Neuronal stem cell (in vitro differentiated cells): Measurements from ENCODE around the gene NSD1.

Experiments used
- DNase-seq: peaks from one replicate; pipeline ENCODE4 v3.0.0-alpha.2; 2013; ENCODE audit warnings: low spot score
- H2AFZ ChIP-seq: one replicate; pipeline ENCODE4 v1.6.1; 2013; ENCODE audit warnings: mild to moderate bottlenecking, low read length, inconsistent platforms
- H2AK5ac ChIP-seq: 2 replicates; pipeline ENCODE4 v1.6.1; 2013; ENCODE audit warnings: low read depth, mild to moderate bottlenecking, inconsistent platforms, low read length, moderate library complexity, mixed read lengths
- H2BK120ac ChIP-seq: 2 replicates; pipeline ENCODE4 v1.6.1; 2013; ENCODE audit warnings: low read depth, mild to moderate bottlenecking, inconsistent platforms, low read length, moderate library complexity, mixed read lengths
- H2BK12ac ChIP-seq: one replicate; pipeline ENCODE4 v1.6.1; 2013; ENCODE audit warnings: low read length, inconsistent platforms
- H2BK15ac ChIP-seq: 2 replicates; pipeline ENCODE4 v1.6.1; 2013; ENCODE audit warnings: mild to moderate bottlenecking, low read length, inconsistent platforms, mixed read lengths
- H2BK5ac ChIP-seq: one replicate; pipeline ENCODE4 v1.6.1; 2013; ENCODE audit warnings: inconsistent platforms, mild to moderate bottlenecking, low read length, moderate library complexity
- H3K14ac ChIP-seq: one replicate; pipeline ENCODE4 v1.6.1; 2013; ENCODE audit warnings: low read length, inconsistent platforms
- H3K18ac ChIP-seq: 2 replicates; pipeline ENCODE4 v1.6.1; 2013; ENCODE audit warnings: low read length, inconsistent platforms
- H3K23ac ChIP-seq: 2 replicates; pipeline ENCODE4 v1.6.1; 2013; ENCODE audit warnings: low read depth, mild to moderate bottlenecking, mixed read lengths, low read length, inconsistent platforms; ENCODE audit not compliant: poor library complexity
- H3K27ac ChIP-seq: replicated peaks from 3 replicates; pipeline ENCODE4 v1.5.1; 2013; ENCODE audit warnings: low read length, inconsistent platforms
- H3K27me3 ChIP-seq, 3 experiments: 2 replicates each; pipeline ENCODE4 v1.6.1; 2013; ENCODE audit warnings: low read length in 3 of 3, mild to moderate bottlenecking in 2 of 3, inconsistent platforms in 1 of 3, low read depth in 1 of 3, mixed read lengths in 1 of 3, moderate library complexity in 1 of 3; ENCODE audit not compliant: control insufficient read depth in 3 of 3, insufficient read depth in 3 of 3
- H3K36me3 ChIP-seq, 2 donors: replicated peaks in 1 of 2; 2 replicates each; pipeline ENCODE4 v1.6.1; 2013; ENCODE audit warnings: low read length in 2 of 2; ENCODE audit not compliant: control insufficient read depth in 2 of 2, insufficient read depth in 2 of 2
- H3K4ac ChIP-seq: 2 replicates; pipeline ENCODE4 v1.6.1; 2013; ENCODE audit warnings: inconsistent platforms, mild to moderate bottlenecking, low read length, moderate library complexity
- H3K4me1 ChIP-seq, 2 donors: 1 replicate in 1 of 2; 2 replicates in 1 of 2; pipeline ENCODE4 v1.6.1; 2013; ENCODE audit warnings: low read length in 2 of 2, low read depth in 1 of 2; ENCODE audit not compliant: control insufficient read depth in 2 of 2, insufficient read depth in 1 of 2
- H3K4me2 ChIP-seq: one replicate; pipeline ENCODE4 v1.6.1; 2013; ENCODE audit warnings: mild to moderate bottlenecking, low read length, inconsistent platforms; ENCODE audit not compliant: insufficient read depth, poor library complexity, severe bottlenecking
- H3K4me3 ChIP-seq, 2 donors: 2 replicates each; pipeline ENCODE4 v1.5.1; 2013; ENCODE audit warnings: low read length in 2 of 2, mild to moderate bottlenecking in 2 of 2, inconsistent platforms in 1 of 2, moderate library complexity in 1 of 2
- H3K79me1 ChIP-seq: one replicate; pipeline ENCODE4 v1.6.1; 2013; ENCODE audit warnings: low read depth, mild to moderate bottlenecking, inconsistent platforms, low read length, moderate library complexity
- H3K9ac ChIP-seq: one replicate; pipeline ENCODE4 v1.6.1; 2013; ENCODE audit warnings: mild to moderate bottlenecking, low read depth, low read length, inconsistent platforms; ENCODE audit not compliant: poor library complexity
- H3K9me3 ChIP-seq, 2 donors: replicated peaks in 1 of 2; 2 replicates each; pipeline versions ENCODE3 to v1.6.1; 2013; ENCODE audit warnings: low read length in 2 of 2, mild to moderate bottlenecking in 2 of 2, inconsistent platforms in 1 of 2, low read depth in 1 of 2, mixed read lengths in 1 of 2, moderate library complexity in 1 of 2; ENCODE audit not compliant: control insufficient read depth in 2 of 2, insufficient read depth in 1 of 2
- H4K8ac ChIP-seq: one replicate; pipeline ENCODE4 v1.6.1; 2013; ENCODE audit warnings: low read depth, mild to moderate bottlenecking, inconsistent platforms, low read length, moderate library complexity
- H4K91ac ChIP-seq: one replicate; pipeline ENCODE4 v1.6.1; 2013; ENCODE audit warnings: low read length, low read depth, mild to moderate bottlenecking, inconsistent platforms; ENCODE audit not compliant: poor library complexity
- WGBS, 2 donors: extraction: QIAGEN DNeasy Blood & Tissue Kit; methylation state at CpG; one replicate each; pipeline ENCODE4 v1.1.7; 2013; ENCODE audit warnings: missing lambda C conversion rate in 2 of 2, mixed read lengths in 1 of 2; ENCODE audit not compliant: insufficient read length in 2 of 2, insufficient replicate concordance in 1 of 2; ENCODE audit errors: extremely low coverage in 2 of 2; 5-methylcytosine and 5-hydroxymethylcytosine counted together

The NSD1 gene

GRCh38 chr5:177265395-177265794 is 131.8 kb downstream of the NSD1 start:
- no peak overlapping the region for H2AK5ac ChIP-seq
- no peak overlapping the region for H2BK15ac ChIP-seq
- H4K91ac ChIP-seq: no peak overlapping the region
- H3K79me1 ChIP-seq: no peaks in the 10 kb centered on the region
- H3K4ac ChIP-seq: no peak overlapping the region
- peaks cover 0 to 6% (median 0%) of the 10 kb centered on the region in 3 experiments for H3K27me3 ChIP-seq
- no peaks in the 10 kb centered on the region for H3K4me1 ChIP-seq
- no peak overlapping the region for H3K4me2 ChIP-seq
- no peak overlapping the region for H3K14ac ChIP-seq
- peaks cover 0 to 28% of the 10 kb centered on the region in 2 donors for H3K36me3 ChIP-seq
- H3K18ac ChIP-seq: no peak overlapping the region
- H2BK12ac ChIP-seq: no peak overlapping the region
- H3K23ac ChIP-seq: no peak overlapping the region
- no peak overlapping the region for H3K9ac ChIP-seq
- no CpG with 5 or more reads among the region's 16 CpGs for WGBS, 2 donors
- no peaks in the 10 kb centered on the region for H3K9me3 ChIP-seq
- no peak overlapping the region for H2BK5ac ChIP-seq
- no peak overlapping the region for H3K4me3 ChIP-seq
- H2BK120ac ChIP-seq: no peak overlapping the region
- no peak overlapping the region for H2AFZ ChIP-seq
- H4K8ac ChIP-seq: no peak overlapping the region
- H3K27ac ChIP-seq: no peak overlapping the region
- no peak for DNase-seq

GRCh38 chr5:177269232-177269895 is 135.8 kb downstream of the NSD1 start:
- H3K27ac ChIP-seq: no peak overlapping the region
- no peak overlapping the region for H3K18ac ChIP-seq
- no peak overlapping the region for H2BK15ac ChIP-seq
- H3K27me3 ChIP-seq: peaks cover 0 to 14% (median 0%) of the 10 kb centered on the region in 3 experiments
- H3K36me3 ChIP-seq: peaks cover 0 to 37% of the 10 kb centered on the region in 2 donors
- no peak overlapping the region for H3K9ac ChIP-seq
- H2AFZ ChIP-seq: no peak overlapping the region
- no peak overlapping the region for H4K8ac ChIP-seq
- H3K4me1 ChIP-seq: no peaks in the 10 kb centered on the region
- no peaks in the 10 kb centered on the region for H3K9me3 ChIP-seq
- no CpG with 5 or more reads among the region's 7 CpGs for WGBS, 2 donors
- no peak overlapping the region for H2BK12ac ChIP-seq
- no peak overlapping the region for H3K4ac ChIP-seq
- H3K23ac ChIP-seq: no peak overlapping the region
- no peak overlapping the region for H2AK5ac ChIP-seq
- no peaks in the 10 kb centered on the region for H3K79me1 ChIP-seq
- H2BK120ac ChIP-seq: no peak overlapping the region
- no peak for DNase-seq
- H2BK5ac ChIP-seq: no peak overlapping the region
- no peak overlapping the region for H3K4me3 ChIP-seq
- H3K4me2 ChIP-seq: no peak overlapping the region
- no peak overlapping the region for H3K14ac ChIP-seq
- H4K91ac ChIP-seq: no peak overlapping the region

- H3K36me3 ChIP-seq: peaks cover 0 to 39% of the 10 kb centered on the region in 2 donors
- WGBS, 2 donors: no CpG with 5 or more reads among the region's 3 CpGs
Measured at GRCh38 chr5:177269976-177270375, 136.4 kb downstream of the NSD1 start.

GRCh38 chr5:177270653-177271052 is 137.1 kb downstream of the NSD1 start:
- Histone ChIP-seq H3K79me1 (no peaks in the 10 kb centered on the region), H3K36me3 (peaks cover 0 to 36% of the 10 kb centered on the region in 2 donors), H3K9me3 (no peaks in the 10 kb centered on the region), H4K8ac (no peak overlapping the region), H2BK120ac (no peak overlapping the region), H2BK12ac (no peak overlapping the region), H3K4me2 (no peak overlapping the region), H2BK5ac (no peak overlapping the region), H3K4me3 (no peak overlapping the region), H2AFZ (no peak overlapping the region), H2AK5ac (no peak overlapping the region), H3K9ac (no peak overlapping the region), H4K91ac (no peak overlapping the region), H3K4me1 (no peaks in the 10 kb centered on the region), H3K18ac (no peak overlapping the region), H3K27ac (no peak overlapping the region), H3K14ac (no peak overlapping the region), H2BK15ac (no peak overlapping the region), H3K4ac (no peak overlapping the region), H3K27me3 (peaks cover 0 to 14% (median 0%) of the 10 kb centered on the region in 3 experiments), H3K23ac (no peak overlapping the region)
- DNase-seq: no peak
- WGBS, 2 donors: no CpG with 5 or more reads among the region's 3 CpGs

More at GRCh38 chr5:177269976-177270375, 136.4 kb downstream of the NSD1 start:
- Histone ChIP-seq H4K91ac (no peak overlapping the region), H3K27me3 (peaks cover 0 to 14% (median 0%) of the 10 kb centered on the region in 3 experiments), H4K8ac (no peak overlapping the region), H3K27ac (no peak overlapping the region), H2BK5ac (no peak overlapping the region), H3K4me1 (no peaks in the 10 kb centered on the region), H2BK120ac (no peak overlapping the region), H2AK5ac (no peak overlapping the region), H3K23ac (no peak overlapping the region), H3K9me3 (no peaks in the 10 kb centered on the region), H3K4me2 (no peak overlapping the region), H3K79me1 (no peaks in the 10 kb centered on the region), H3K4ac (no peak overlapping the region), H2BK15ac (no peak overlapping the region), H3K14ac (no peak overlapping the region), H2AFZ (no peak overlapping the region), H3K18ac (no peak overlapping the region), H2BK12ac (no peak overlapping the region), H3K9ac (no peak overlapping the region), H3K4me3 (no peak overlapping the region)
- DNase-seq: no peak
